DMS79 treated with DMSO at 0.1 percent for 48 hours (cell line): ENCODE data around the gene CPLANE2.
"Not testable (repeated sequence)": the region's sequence is repeated elsewhere in the genome, so short reads cannot be mapped to it uniquely, and the experiment has no call there.

Experiments used
- DNase-seq: peaks from one replicate; lab custom pipeline; 2025; lab: John Stamatoyannopoulos, UW

Gene CPLANE2

GRCh38 chr1:16229976-16230740 lies 6.8 kb downstream of the CPLANE2 start:
- DNase-seq: no peak

- DNase-seq: peak; percentile 28
Observed at GRCh38 chr1:16226490-16227179, 10.3 kb downstream of the CPLANE2 start.

- no peak for DNase-seq
Observed at GRCh38 chr1:16226129-16226489, 10.9 kb downstream of the CPLANE2 start.

- no peak for DNase-seq
Observed at GRCh38 chr1:16224472-16224871, 12.5 kb downstream of the CPLANE2 start.

GRCh38 chr1:16222716-16223115 lies 14.3 kb downstream of the CPLANE2 start:
- DNase-seq: not testable (repeated sequence)

GRCh38 chr1:16221499-16221898 lies 15.5 kb downstream of the CPLANE2 start:
- no peak for DNase-seq

GRCh38 chr1:16219968-16220500 lies 16.9 kb downstream of the CPLANE2 start:
- no peak for DNase-seq

GRCh38 chr1:16218674-16219071 lies 18.3 kb downstream of the CPLANE2 start:
- no peak for DNase-seq

- DNase-seq: no peak
Observed at GRCh38 chr1:16218014-16218673, 18.8 kb downstream of the CPLANE2 start.

- DNase-seq: peak; percentile 91
Observed at GRCh38 chr1:16217061-16217785, 19.8 kb downstream of the CPLANE2 start.

GRCh38 chr1:16215882-16216753 lies 20.9 kb downstream of the CPLANE2 start:
- peak; percentile 84 for DNase-seq

- not testable (repeated sequence) for DNase-seq
Observed at GRCh38 chr1:16215240-16215639, 21.7 kb downstream of the CPLANE2 start.

GRCh38 chr1:16213544-16213943 lies 23.4 kb downstream of the CPLANE2 start:
- DNase-seq: not testable (repeated sequence)

GRCh38 chr1:16213013-16213412 lies 24.0 kb downstream of the CPLANE2 start:
- DNase-seq: no peak

GRCh38 chr1:16212251-16212961 lies 24.6 kb downstream of the CPLANE2 start, which contains the start of gene ARHGEF19:
ARHGEF19 (minus strand) TSS chr1:16212652; CDS start chr1:16209054, 3,598 bp downstream.
- DNase-seq: peak; percentile 93

- DNase-seq: no peak
Observed at GRCh38 chr1:16211824-16212223, 25.2 kb downstream of the CPLANE2 start.

- no peak for DNase-seq
Observed at GRCh38 chr1:16210581-16210980, 26.4 kb downstream of the CPLANE2 start.

GRCh38 chr1:16209847-16210407 lies 27.1 kb downstream of the CPLANE2 start:
- no peak for DNase-seq

- peak; percentile 15 for DNase-seq
Observed at GRCh38 chr1:16209132-16209846, 27.7 kb downstream of the CPLANE2 start.
